HG03103 (cell line): ENCODE results near the gene BEX3.

ENCODE experiments used
- ATAC-seq: cut with Tn5 transposase; IDR thresholded peaks from one replicate; pipeline ENCODE4 v1.9.1; 2021; ENCODE audit warnings: low read depth; ENCODE audit not compliant: unreplicated experiment

The BEX3 gene

DNA sequence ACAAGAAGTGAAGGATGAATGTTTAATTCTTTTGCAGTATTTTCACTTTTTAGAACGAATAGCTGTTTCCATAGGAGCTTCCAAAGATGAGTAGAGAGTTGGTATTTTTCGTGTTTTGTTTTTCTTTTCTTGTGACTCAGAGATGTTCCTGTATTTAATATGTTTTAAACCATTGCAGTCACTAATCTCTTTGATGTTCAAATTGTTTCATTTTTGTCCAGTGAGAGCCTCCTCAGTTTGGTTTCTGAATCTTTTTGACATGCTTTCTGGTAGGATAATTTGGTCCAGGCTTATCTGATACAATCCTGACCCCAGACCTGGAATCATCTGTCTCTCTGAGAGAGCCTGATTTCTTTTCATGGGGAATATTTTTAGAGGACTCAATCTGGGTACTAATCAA lies 41.6 kb downstream of the BEX3 start:
- ATAC-seq, result no peak

DNA sequence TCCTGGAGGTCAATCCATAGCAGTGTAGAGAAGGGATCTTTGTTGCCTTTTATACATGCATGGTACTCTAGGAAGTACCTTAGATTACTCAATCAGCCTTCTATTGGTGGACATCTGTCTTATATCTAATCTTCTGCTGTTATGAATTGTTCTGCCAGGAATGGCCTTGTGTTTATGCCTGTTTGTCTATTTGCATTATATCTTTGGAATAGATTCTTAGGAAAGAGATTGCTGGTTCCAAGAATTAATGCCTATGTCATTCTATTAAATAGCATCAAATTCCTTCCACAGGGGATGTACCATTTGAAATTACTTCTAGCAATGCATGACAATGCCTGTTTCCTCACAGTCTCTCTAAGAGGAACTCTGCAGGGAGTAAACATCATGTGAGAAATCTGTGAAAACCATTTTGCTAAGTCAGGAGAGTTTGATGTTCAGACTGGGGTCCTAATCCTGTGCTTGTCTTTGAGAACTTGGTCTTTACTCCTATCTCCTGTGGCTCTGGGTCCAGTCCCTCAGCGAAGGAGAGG lies 42.5 kb downstream of the BEX3 start:
- ATAC-seq, result no peak

DNA sequence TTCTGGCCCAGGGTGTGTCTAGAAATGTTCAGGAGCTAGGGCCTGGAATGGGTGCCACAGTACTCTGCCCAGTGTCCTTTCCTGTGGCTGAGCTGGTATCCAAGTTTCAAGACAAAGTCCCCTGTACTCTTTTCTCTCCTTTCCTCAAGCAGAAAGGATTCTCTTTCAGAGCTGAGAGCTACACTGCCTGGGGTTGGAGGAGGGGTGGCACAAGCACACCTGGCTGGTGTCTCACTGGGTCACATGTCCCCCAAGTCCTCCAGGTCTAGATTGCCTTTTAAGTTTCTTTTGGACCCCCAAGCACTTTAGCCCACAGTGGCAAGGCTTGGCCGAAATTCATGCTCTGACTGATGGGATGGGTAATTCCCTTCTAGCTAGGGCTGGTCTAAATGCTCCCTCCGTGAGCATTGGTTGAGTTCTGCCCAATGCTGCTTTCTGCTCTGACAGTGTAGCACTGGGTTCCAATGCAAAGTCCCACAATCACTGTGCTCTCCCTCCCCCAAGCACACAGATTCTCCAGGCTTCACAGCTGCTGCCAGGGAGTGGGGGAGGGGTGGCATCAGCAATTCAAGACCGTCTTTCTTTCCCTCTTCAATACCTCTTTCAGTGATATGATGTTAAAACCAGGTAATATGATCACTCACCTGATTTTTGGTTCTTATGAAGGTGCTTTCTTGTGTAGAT lies 47.8 kb downstream of the BEX3 start:
- ATAC-seq, result no peak
